ENCODE measurements around the gene PDAP1.
"Not testable (repeated sequence)": the region's sequence is repeated elsewhere in the genome, so short reads cannot be mapped to it uniquely, and the experiment has no call there.

Gene PDAP1

GRCh38 chr7:99375070-99375807 is 33.2 kb downstream of the PDAP1 start:
- DNase-seq (ENCODE audit: low spot score) = peak; percentile 88

GRCh38 chr7:99374111-99375064 is 34.0 kb downstream of the PDAP1 start, which contains the start of gene ARPC1B:
TSS of gene ARPC1B (plus strand) at chr7:99374730. CDS start at chr7:99385715, 10,985 bp downstream.
- peak; percentile 97 for DNase-seq (ENCODE audit: low spot score)

GRCh38 chr7:99373091-99374066 is 35.0 kb downstream of the PDAP1 start:
- no peak for DNase-seq (ENCODE audit: low spot score)

DNA sequence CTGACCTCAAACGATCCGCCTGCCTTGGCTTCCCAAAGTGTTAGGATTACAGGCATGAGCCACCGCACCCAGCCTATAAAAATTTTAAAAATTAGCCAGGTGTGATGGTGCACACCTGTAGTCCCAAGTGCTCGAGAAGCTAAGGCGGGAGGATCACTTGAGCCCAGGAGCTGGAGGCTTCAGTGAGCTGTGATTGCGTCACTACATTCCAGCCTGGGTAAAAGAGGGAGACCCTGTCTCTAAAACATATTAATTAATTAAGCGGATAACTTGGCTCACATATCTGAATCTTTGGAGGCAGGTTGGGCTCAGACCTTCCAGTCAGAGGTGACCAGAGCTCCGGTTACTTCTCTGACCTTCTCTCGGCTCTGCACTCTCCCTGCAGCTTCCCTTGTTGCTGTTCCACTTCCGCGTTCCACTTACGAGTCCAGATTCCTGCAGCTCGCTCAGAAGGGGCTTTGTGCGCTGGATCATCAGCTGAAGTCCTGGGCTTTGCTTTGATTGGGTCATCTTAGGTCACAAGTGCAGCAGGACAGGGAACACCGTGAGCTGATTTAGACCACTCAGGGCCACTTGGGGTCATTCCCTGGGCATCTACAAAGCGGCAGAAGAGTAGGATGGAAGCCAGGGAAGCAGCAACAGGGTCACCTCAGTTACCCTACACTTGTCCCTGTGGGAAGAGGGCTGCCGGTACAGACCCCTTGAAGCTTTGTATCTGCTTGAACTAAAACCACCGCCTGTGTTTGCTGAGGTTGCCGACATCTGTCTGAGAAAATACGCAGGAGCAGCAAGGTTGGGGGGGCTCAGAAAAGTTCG is 35.9 kb downstream of the PDAP1 start:
- DNase-seq (ENCODE audit: low spot score) = no peak

- DNase-seq (ENCODE audit: low spot score) = no peak
Observed at GRCh38 chr7:99371376-99371920, 36.9 kb downstream of the PDAP1 start.

GRCh38 chr7:99369767-99370391 is 38.5 kb downstream of the PDAP1 start:
- DNase-seq (ENCODE audit: low spot score) = no peak

GRCh38 chr7:99368750-99369389 is 39.5 kb downstream of the PDAP1 start:
- DNase-seq (ENCODE audit: low spot score) = no peak

DNA sequence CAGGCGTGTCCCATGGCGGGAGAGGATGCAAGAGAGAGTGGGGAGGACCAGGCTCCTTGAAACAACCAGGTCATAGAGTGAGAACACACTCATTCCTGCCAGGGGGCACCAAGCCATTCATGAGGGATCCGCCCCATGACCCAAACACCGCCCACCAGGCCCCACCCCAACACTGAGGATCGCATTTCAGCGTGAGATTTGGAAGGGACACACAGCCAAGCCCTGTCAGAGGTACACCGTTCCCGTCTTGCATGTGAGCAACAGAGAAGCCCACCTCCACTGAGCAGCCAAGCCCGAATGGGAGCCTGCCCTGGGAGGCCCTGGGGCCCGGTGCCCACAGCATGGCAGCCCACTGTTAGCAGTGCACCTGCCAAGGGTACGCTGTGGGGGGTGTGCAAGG is 41.8 kb downstream of the PDAP1 start:
- peak; percentile 45 for DNase-seq (ENCODE audit: low spot score)

- DNase-seq (ENCODE audit: low spot score) = peak; percentile 84
Observed at GRCh38 chr7:99365318-99366141, 42.9 kb downstream of the PDAP1 start.

DNA sequence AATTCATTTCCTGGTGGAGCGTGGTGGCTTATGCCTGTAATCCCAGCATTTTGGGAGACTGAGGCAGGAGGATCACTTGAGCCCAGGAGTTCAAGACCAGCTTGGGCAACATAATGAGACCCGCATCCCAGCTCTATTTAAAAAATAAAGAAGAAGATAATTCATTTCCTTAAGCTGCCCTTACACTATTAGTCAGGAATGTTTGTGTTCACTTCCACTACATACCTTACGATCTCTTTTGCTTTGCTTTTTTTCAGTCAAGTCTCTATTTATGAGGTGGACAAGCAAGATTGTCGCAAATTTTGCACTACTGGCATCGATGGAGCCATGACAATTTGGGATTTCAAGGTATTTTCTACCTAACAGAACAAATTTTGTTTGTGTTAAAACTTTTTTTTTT is 45.1 kb downstream of the PDAP1 start:
- no peak for DNase-seq (ENCODE audit: low spot score)

DNA sequence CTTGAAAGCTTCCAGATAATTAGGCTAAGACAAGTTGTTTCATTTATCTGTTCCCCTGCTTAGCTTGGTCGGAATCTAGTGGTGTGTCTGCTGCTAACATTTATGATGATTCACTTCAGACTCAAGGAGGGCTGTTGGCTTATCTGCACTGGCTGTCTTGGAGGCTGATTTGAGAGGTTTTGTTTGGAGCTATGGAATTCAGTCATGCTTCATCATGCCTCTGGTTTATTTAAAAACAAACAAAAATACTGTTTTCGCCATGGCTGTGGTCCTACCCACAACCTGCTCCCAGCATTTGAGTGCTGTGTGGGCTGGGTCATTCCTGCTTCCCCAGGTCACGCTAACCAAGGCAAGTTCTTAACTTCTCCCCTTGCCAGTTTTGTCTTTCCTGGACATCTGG is 45.6 kb downstream of the PDAP1 start:
- DNase-seq (ENCODE audit: low spot score) = no peak

- peak; percentile 52 for DNase-seq (ENCODE audit: low spot score)
Observed at GRCh38 chr7:99359465-99360154, 48.8 kb downstream of the PDAP1 start.

- not testable (repeated sequence) for DNase-seq (ENCODE audit: low spot score)
Observed at GRCh38 chr7:99358521-99358920, 49.9 kb downstream of the PDAP1 start.

- DNase-seq (ENCODE audit: low spot score) = no peak
Observed at GRCh38 chr7:99357701-99358490, 50.5 kb downstream of the PDAP1 start.

DNA sequence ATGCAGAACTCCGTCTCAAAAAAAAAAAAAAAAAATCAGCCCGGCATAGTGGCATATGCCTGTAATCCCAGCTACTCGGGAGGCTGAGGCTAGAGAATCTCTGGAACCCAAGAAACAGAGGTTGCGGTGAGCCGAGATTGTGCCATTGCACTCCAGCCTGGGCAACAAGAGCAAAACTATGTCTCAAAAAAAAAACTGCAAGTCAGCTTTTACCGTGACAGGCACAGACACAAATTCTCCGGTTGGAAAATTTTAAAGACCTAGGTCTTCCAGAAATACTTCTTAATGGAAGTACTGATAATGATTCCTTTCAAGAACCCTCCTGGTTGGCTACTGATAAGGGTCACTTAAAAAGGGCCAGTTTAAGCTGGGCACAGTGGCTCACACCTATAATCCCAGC is 53.3 kb downstream of the PDAP1 start:
- DNase-seq (ENCODE audit: low spot score) = no peak

GRCh38 chr7:99352247-99352646 is 56.1 kb downstream of the PDAP1 start:
- no peak for DNase-seq (ENCODE audit: low spot score)

- not testable (repeated sequence) for DNase-seq (ENCODE audit: low spot score)
Observed at GRCh38 chr7:99350641-99351040, 57.8 kb downstream of the PDAP1 start.
